ENCODE measurements around the gene MYLK3.
"Not testable (repeated sequence)": the region's sequence is repeated elsewhere in the genome, so short reads cannot be mapped to it uniquely, and the experiment has no call there.

MYLK3 gene

GRCh38 chr16:46747777-46748651 lies at the start of gene MYLK3:
MYLK3 (minus strand) TSS chr16:46748344; CDS start chr16:46748193, 151 bp downstream.
- intact Hi-C loops (cut with DNase I), result no loop called here
- DNase-seq, result peak in 1 of 42 donors; percentile 22

GRCh38 chr16:46797501-46797900 lies 49.4 kb upstream of the MYLK3 start:
- intact Hi-C loops (cut with DNase I), result no loop called here
- no peak for DNase-seq

- no peak for DNase-seq
- intact Hi-C loops (cut with DNase I), result no loop called here
Measured at GRCh38 chr16:46796764-46797269, 48.7 kb upstream of the MYLK3 start.

- intact Hi-C loops (cut with DNase I), result no loop called here
- no peak for DNase-seq
Measured at GRCh38 chr16:46793841-46794240, 45.7 kb upstream of the MYLK3 start.

- DNase-seq, result no peak
- intact Hi-C loops (cut with DNase I), result no loop called here
Measured at GRCh38 chr16:46790599-46791270, 42.6 kb upstream of the MYLK3 start.

- DNase-seq, result peak; percentile 44 to 88 (median 76)
- intact Hi-C loops (cut with DNase I), result no loop called here
Measured at GRCh38 chr16:46789499-46790414, 41.6 kb upstream of the MYLK3 start.

GRCh38 chr16:46788891-46789474 lies 40.8 kb upstream of the MYLK3 start:
- DNase-seq, result no peak
- intact Hi-C loops (cut with DNase I), result no loop called here

- no peak for DNase-seq
- intact Hi-C loops (cut with DNase I), result no loop called here
Measured at GRCh38 chr16:46787909-46788308, 39.8 kb upstream of the MYLK3 start.

- DNase-seq, result no peak
- intact Hi-C loops (cut with DNase I), result no loop called here
Measured at GRCh38 chr16:46785076-46785845, 37.1 kb upstream of the MYLK3 start.

- DNase-seq; intact Hi-C loops (cut with DNase I): not testable (repeated sequence)
Measured at GRCh38 chr16:46784569-46784968, 36.4 kb upstream of the MYLK3 start.

- intact Hi-C loops (cut with DNase I), result no loop called here
- DNase-seq, result no peak
Measured at GRCh38 chr16:46783800-46784199, 35.7 kb upstream of the MYLK3 start.

GRCh38 chr16:46782320-46782719 lies 34.2 kb upstream of the MYLK3 start:
- intact Hi-C loops (cut with DNase I), result no loop called here
- no peak for DNase-seq

GRCh38 chr16:46777804-46778203 lies 29.7 kb upstream of the MYLK3 start:
- intact Hi-C loops (cut with DNase I), result no loop called here
- DNase-seq, result peak in 1 of 42 donors; percentile 16

GRCh38 chr16:46775214-46775613 lies 27.1 kb upstream of the MYLK3 start:
- DNase-seq, result no peak
- intact Hi-C loops (cut with DNase I), result no loop called here

- intact Hi-C loops (cut with DNase I), result no loop called here
Measured at GRCh38 chr16:46774743-46775177, 26.6 kb upstream of the MYLK3 start.

GRCh38 chr16:46772463-46772862 lies 24.3 kb upstream of the MYLK3 start:
- DNase-seq, result peak in 2 of 42 donors; percentile 1
- intact Hi-C loops (cut with DNase I), result no loop called here

More at GRCh38 chr16:46774743-46775177, 26.6 kb upstream of the MYLK3 start:
- DNase-seq, result no peak

GRCh38 chr16:46768809-46769208 lies 20.7 kb upstream of the MYLK3 start:
- DNase-seq, result no peak
- intact Hi-C loops (cut with DNase I), result no loop called here

- intact Hi-C loops (cut with DNase I), result no loop called here
Measured at GRCh38 chr16:46765050-46765449, 16.9 kb upstream of the MYLK3 start.

More at GRCh38 chr16:46765050-46765449, 16.9 kb upstream of the MYLK3 start:
- no peak for DNase-seq
